Skin of body (tissue), 2 donors: ENCODE data around the gene HDDC2. TPM values are rescaled to one million over a fixed set of nuclear protein-coding genes. Genes with fewer than 3 reads are reported as not detected.

Source experiments
- DNase-seq: peaks from one replicate; lab custom pipeline; 2025; lab: John Stamatoyannopoulos, UW
- total RNA-seq: library from RNA; depleted of rRNA; stranded (reverse); fragments of >200 nt; gene quantifications from one replicate; pipeline ENCODE4 v1.2.3, GENCODE V29; 2014

HDDC2 gene
- total RNA-seq = 29.1 TPM

- peak; percentile 40 for DNase-seq
Observed at GRCh38 chr6:125301435-125302391, at the start of gene HDDC2. HDDC2 (minus strand) TSS chr6:125301967; CDS start chr6:125301932, 35 bp downstream.

GRCh38 chr6:125346926-125347563, 45.3 kb upstream of the HDDC2 start:
- no peak for DNase-seq

- peak; percentile 7 for DNase-seq
Observed at GRCh38 chr6:125346201-125346925, 44.6 kb upstream of the HDDC2 start.

GRCh38 chr6:125341460-125341859, 39.7 kb upstream of the HDDC2 start:
- DNase-seq = no peak

GRCh38 chr6:125340991-125341390, 39.2 kb upstream of the HDDC2 start:
- no peak for DNase-seq

GRCh38 chr6:125340175-125340835, 38.5 kb upstream of the HDDC2 start:
- DNase-seq = no peak

GRCh38 chr6:125339653-125340052, 37.9 kb upstream of the HDDC2 start:
- DNase-seq = no peak

- no peak for DNase-seq
Observed at GRCh38 chr6:125338381-125338780, 36.6 kb upstream of the HDDC2 start.

- no peak for DNase-seq
Observed at GRCh38 chr6:125337706-125338105, 35.9 kb upstream of the HDDC2 start.

- no peak for DNase-seq
Observed at GRCh38 chr6:125332664-125333063, 30.9 kb upstream of the HDDC2 start.

GRCh38 chr6:125325586-125325985, 23.8 kb upstream of the HDDC2 start:
- DNase-seq = no peak

GRCh38 chr6:125323376-125323775, 21.6 kb upstream of the HDDC2 start:
- no peak for DNase-seq

GRCh38 chr6:125316621-125317020, 14.9 kb upstream of the HDDC2 start:
- peak; percentile 14 for DNase-seq

GRCh38 chr6:125315548-125315947, 13.8 kb upstream of the HDDC2 start:
- no peak for DNase-seq

- peak; percentile 80 for DNase-seq
Observed at GRCh38 chr6:125314009-125314581, 12.3 kb upstream of the HDDC2 start.

- DNase-seq = no peak
Observed at GRCh38 chr6:125312950-125313349, 11.2 kb upstream of the HDDC2 start.

- no peak for DNase-seq
Observed at GRCh38 chr6:125312478-125312877, 10.7 kb upstream of the HDDC2 start.

GRCh38 chr6:125310994-125311649, 9.4 kb upstream of the HDDC2 start:
- DNase-seq = no peak

GRCh38 chr6:125307964-125308615, 6.3 kb upstream of the HDDC2 start:
- no peak for DNase-seq
